OCI-LY7 (cell line): ENCODE data around the gene ACOT8.

Experiments
- EZH2phosphoT487 ChIP-seq: fragments of 200-600 bp; sonication (generic); IDR thresholded peaks from 2 replicates; pipeline ENCODE4 v1.6.1; 2018; ENCODE audit warnings: low read depth, borderline replicate concordance, mild to moderate bottlenecking, mixed run types, antibody characterized with exemption, low read length, moderate library complexity, mixed read lengths
- TF ChIP-seq, protein P1 (sequence below): fragments of 200-600 bp; sonication (generic); conservative IDR thresholded peaks from 2 replicates; pipeline ENCODE4 v1.5.1; 2014; ENCODE audit warnings: mild to moderate bottlenecking, antibody characterized with exemption, low read length, moderate library complexity, mixed read lengths

GRCh38 chr20:45867136-45867818 is 10.1 kb upstream of the ACOT8 start:
- TF ChIP-seq, protein P1, sequence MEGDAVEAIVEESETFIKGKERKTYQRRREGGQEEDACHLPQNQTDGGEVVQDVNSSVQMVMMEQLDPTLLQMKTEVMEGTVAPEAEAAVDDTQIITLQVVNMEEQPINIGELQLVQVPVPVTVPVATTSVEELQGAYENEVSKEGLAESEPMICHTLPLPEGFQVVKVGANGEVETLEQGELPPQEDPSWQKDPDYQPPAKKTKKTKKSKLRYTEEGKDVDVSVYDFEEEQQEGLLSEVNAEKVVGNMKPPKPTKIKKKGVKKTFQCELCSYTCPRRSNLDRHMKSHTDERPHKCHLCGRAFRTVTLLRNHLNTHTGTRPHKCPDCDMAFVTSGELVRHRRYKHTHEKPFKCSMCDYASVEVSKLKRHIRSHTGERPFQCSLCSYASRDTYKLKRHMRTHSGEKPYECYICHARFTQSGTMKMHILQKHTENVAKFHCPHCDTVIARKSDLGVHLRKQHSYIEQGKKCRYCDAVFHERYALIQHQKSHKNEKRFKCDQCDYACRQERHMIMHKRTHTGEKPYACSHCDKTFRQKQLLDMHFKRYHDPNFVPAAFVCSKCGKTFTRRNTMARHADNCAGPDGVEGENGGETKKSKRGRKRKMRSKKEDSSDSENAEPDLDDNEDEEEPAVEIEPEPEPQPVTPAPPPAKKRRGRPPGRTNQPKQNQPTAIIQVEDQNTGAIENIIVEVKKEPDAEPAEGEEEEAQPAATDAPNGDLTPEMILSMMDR = no peak
- TF ChIP-seq EZH2phosphoT487 = no peak
